Tibial nerve (tissue), 3 donors: ENCODE measurements around the gene SEC62.

Experiments used
- POLR2A ChIP-seq, 2 donors: fragments of 450-650 bp; IDR thresholded peaks; one replicate each; pipeline ENCODE4 v1.6.1; 2017; ENCODE audit warnings: antibody characterized with exemption in 2 of 2, mild to moderate bottlenecking in 2 of 2, moderate library complexity in 2 of 2
- TF ChIP-seq, protein P1 (sequence below), 5 experiments: fragments of 200-600 bp in 3 of 5; fragments of 450-650 bp in 2 of 5; sonication (generic) in 3 of 5; IDR thresholded peaks; one replicate each; pipeline ENCODE4 v1.5.1; 2016 to 2019; ENCODE audit warnings: antibody characterized with exemption in 5 of 5, mild to moderate bottlenecking in 3 of 5, moderate library complexity in 2 of 5

DNA sequence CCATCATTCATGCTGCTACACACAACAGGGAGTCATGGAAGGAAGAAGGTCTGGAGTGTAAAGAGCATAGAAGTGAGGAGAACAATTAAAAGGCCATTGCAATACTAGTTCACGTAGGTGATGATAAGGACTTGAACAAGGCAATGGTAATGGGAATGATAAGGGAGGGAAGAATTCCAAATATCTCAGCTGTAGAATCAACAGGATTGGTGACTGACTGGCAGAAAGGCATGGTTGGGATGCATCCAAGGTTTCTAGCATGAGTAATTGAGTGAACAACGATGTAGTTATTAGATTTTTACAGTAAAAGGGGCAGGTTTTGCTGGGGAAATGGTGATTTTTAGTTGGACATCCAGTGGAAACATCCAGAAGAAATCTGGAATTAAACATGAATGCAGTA, 2.4 kb upstream of the SEC62 start:
- TF ChIP-seq, protein P1, sequence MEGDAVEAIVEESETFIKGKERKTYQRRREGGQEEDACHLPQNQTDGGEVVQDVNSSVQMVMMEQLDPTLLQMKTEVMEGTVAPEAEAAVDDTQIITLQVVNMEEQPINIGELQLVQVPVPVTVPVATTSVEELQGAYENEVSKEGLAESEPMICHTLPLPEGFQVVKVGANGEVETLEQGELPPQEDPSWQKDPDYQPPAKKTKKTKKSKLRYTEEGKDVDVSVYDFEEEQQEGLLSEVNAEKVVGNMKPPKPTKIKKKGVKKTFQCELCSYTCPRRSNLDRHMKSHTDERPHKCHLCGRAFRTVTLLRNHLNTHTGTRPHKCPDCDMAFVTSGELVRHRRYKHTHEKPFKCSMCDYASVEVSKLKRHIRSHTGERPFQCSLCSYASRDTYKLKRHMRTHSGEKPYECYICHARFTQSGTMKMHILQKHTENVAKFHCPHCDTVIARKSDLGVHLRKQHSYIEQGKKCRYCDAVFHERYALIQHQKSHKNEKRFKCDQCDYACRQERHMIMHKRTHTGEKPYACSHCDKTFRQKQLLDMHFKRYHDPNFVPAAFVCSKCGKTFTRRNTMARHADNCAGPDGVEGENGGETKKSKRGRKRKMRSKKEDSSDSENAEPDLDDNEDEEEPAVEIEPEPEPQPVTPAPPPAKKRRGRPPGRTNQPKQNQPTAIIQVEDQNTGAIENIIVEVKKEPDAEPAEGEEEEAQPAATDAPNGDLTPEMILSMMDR (IDR thresholded peaks at IDR 0.05) = no peak
- no peak for TF ChIP-seq POLR2A (IDR thresholded peaks at IDR 0.05)
